AG10803 (cell line): ENCODE data around the gene TOMM40.
A peak's percentile ranks its signal among the peaks of the same experiment; 100 is the strongest.
"Not testable (repeated sequence)": the region's sequence is repeated elsewhere in the genome, so short reads cannot be mapped to it uniquely, and the experiment has no call there.

Source experiments
- DNase-seq: peaks from one replicate; pipeline ENCODE4 v3.0.0; 2010; ENCODE audit warnings: low read depth
- H3K4me3 ChIP-seq: 2 replicates; pipeline ENCODE4 v1.5.1; 2011; ENCODE audit warnings: mild to moderate bottlenecking, low read length, control low read depth
- CTCF ChIP-seq: conservative IDR thresholded peaks from 2 replicates; pipeline ENCODE4 v1.5.1; 2011; ENCODE audit warnings: mild to moderate bottlenecking, low read length, control low read depth, inconsistent platforms

Gene TOMM40

DNA sequence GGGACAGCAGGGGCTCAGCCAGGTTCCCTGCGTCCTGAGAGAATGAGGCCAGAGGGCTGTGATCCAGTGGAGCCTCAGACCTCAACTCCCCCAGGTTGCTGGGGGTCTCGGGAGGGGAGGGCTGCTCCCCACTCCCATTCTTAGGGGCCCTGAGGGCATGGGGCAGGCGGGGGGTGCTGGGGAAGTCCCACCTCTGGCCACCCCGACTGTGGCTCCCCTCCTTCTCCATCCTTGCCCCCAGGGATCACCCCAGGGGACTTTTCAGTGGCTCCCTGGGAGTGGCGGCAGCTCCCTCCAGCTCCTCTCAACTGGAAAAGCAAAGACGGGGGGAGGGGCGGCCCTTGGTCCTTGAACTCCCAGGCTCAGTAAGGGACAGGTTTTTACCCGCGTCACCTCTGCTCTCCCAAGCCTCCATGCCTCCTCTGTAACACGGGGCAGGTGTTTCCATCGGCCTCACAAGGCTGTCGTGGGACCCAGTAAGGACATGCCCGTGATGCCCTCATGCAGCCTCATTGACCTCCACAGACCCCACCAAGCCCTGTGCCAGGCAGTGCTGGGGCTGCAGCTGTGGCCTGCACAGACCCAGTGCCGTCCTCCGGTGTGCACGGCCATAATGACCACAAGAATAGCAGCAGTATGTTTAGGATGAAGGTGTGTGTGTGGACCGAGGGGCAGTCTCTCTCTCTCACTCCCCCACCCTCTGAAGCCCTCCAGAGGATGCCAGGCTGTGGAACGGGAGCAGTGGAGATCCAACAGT, 11.6 kb upstream of the TOMM40 start:
- no peak for DNase-seq
- TF ChIP-seq CTCF = no peak
- no peak overlapping the region for H3K4me3 ChIP-seq

DNA sequence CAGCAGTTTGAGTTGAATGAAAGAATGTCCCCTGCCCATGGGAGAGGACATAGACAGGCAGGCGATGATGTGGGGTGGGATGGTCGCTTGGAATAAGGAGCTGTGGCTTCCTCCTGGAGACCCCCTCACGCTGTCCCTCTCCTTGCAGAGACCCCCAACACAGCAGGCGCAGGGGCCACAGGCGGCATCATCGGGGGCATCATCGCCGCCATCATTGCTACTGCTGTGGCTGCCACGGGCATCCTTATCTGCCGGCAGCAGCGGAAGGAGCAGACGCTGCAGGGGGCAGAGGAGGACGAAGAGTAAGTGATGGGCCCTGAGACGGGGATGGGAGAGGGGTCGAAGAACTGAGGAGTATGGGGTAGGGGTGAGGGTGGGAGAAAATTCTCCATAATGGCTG, 9.0 kb upstream of the TOMM40 start:
- TF ChIP-seq CTCF = no peak
- no peak overlapping the region for H3K4me3 ChIP-seq
- no peak for DNase-seq

DNA sequence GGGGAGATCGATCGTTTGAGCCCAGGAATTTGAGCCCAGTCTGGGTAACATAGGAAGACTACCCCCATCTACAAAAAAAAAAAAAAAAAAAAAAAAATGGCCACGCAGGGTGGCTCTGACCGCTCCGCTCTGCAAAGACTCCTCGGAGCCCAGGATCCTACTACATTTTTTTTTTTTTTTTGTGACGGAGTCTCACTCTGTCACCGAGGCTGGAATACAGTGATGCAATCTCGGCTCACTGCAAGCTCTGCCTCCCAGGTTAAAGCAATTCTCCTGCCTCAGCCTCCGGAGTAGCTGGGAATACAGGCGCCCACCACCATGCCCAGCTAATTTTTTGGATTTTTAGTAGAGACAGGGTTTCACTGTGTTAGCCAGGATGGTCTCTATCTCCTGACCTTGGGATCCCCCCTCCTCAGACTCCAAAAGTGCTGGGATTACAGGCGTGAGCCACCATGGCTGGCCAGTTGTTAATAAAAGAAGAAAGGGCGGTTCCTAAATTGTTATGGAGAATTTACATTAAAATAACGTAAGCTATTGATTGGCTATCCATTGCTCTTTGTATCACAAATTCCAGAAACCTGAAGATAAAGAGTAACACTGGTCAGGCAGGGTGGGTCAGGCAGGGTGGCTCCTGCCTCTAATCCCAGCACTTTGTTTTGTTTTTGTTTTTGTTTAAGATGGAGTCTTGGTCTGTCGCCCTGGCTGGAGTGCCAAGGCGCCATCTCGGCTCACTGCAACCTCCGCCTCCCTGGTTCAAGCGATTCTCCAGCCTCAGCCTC, 8.2 kb upstream of the TOMM40 start:
- DNase-seq, H3K4me3 ChIP-seq: not testable (repeated sequence)

- TF ChIP-seq CTCF = no peak
- peak; percentile 21 for DNase-seq
- H3K4me3 ChIP-seq = no peak overlapping the region
These were observed 7.1 kb upstream of the TOMM40 start for GRCh38 chr19:44883922-44884321.

DNA sequence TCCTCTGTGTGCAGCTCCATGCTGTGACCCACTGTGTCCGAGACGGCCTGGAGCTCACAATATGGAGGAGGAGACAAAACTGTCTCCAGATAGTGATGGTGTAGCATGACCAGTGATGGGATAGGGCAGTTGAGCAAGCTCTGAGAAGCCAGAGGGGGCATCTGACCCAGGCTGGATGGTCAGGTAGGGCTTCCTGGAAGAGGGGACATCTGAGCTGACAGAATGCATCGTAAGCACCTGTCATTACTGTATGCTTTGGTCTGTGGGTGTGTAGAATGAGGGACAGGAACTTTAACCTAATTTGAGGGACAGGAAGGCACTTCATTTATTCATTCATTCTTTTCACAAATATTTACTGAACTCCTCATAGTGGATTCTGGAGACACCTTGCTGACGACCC, 6.5 kb upstream of the TOMM40 start:
- DNase-seq = no peak
- no peak for TF ChIP-seq CTCF

DNA sequence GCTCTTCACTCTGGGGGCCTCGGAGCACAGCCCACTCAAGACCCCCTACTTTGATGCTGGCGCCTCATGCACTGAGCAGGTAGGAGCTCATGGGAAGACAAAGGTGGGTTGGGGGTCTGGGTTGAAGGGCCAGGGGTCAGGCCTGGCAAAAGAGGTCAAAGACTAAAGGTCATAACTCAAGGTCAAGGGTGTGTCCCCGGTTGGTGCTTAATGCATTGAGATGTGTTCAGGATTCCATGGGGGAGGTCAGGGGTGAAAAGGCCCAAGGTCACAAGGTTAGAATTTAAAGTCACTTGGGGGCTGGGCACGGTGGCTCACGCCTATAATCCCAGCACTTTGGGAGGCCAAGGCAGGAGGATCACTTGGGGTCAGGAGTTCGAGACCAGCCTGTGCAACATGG, 4.9 kb upstream of the TOMM40 start:
- no peak for DNase-seq
- no peak overlapping the region for H3K4me3 ChIP-seq
- TF ChIP-seq CTCF = no peak

More for the DNA sequence above, 6.5 kb upstream of the TOMM40 start:
- H3K4me3 ChIP-seq = no peak overlapping the region

DNA sequence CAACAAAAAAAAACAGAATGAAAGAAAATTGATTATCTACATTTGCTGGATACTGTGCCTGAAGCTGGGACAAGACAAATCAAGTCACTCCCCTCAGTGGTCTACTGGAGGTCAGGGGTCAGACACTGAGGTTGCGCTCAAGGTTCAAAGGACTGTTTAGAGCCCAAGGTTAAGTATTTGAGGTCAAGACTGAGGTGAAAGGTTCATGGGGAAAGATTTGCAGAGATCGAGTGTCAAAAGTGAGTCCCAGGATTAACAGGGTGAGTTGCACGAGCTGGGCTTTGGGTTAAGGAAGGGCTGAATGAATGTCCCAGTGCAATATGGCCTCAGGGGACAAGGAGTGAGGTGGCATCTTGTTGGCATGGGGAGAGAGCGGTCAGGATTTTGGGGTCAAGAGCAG, 3.4 kb upstream of the TOMM40 start:
- H3K4me3 ChIP-seq = no peak overlapping the region
- no peak for TF ChIP-seq CTCF
- no peak for DNase-seq

DNA sequence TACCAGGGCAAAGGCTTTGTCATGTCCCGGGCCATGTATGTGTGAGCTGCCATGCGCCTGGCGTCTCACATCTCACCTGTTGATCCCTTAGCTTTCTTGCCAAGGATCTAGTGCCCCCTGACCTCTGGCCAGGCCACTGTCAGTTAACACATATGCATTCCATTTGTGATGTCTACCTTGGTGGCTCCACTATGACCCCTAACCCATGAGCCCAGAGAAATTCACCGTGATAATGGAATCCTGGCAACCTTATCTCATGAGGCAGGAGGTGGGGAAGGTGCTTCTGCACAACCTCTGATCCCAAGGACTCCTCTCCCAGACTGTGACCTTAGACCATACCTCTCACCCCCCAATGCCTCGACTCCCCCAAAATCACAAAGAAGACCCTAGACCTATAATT, 2.7 kb upstream of the TOMM40 start:
- H3K4me3 ChIP-seq, DNase-seq: not testable (repeated sequence)
